IMR-90 (cell line): Measurements from ENCODE around the gene AIP. TPM values are rescaled to one million over a fixed set of nuclear protein-coding genes. Genes with fewer than 3 reads are reported as not detected.

Source experiments
- ATAC-seq: fragments of 200-7000 bp; cut with Tn5 transposase; 2 replicates; pipeline ENCODE4 v1.9.1; 2020; ENCODE audit warnings: low read depth, mild to moderate bottlenecking, moderate library complexity
- BruUV-seq: library from RNA; stranded (reverse); fragments of 400-500 nt; replicated peaks from 2 replicates; lab custom pipeline; 2021; lab: Mats Ljungman, UMichigan
- CTCF ChIA-PET: fragments of 300-600 bp; formaldehyde crosslinking; extraction: SDS; loops from one replicate; lab custom pipeline; 2021; ENCODE audit warnings: antibody characterized with exemption; lab: Yijun Ruan, JAX
- POLR2A ChIA-PET: fragments of 300-600 bp; sonication (Branson Sonifier 250); formaldehyde crosslinking; loops from one replicate; lab custom pipeline; 2022; ENCODE audit warnings: antibody characterized with exemption; ENCODE audit not compliant: unreplicated experiment; lab: Charles Lee
- DNase-seq: peaks from one replicate; pipeline ENCODE4 v3.0.0; 2013
- H2AFZ ChIP-seq: replicated peaks from 2 replicates; pipeline ENCODE3; 2013; ENCODE audit warnings: low read length, mild to moderate bottlenecking; ENCODE audit not compliant: poor library complexity
- H2AK5ac ChIP-seq: 2 replicates; pipeline ENCODE4 v1.6.1; 2013; ENCODE audit warnings: low read depth, low read length, inconsistent platforms
- H2AK9ac ChIP-seq: replicated peaks from 2 replicates; pipeline ENCODE3; 2013; ENCODE audit warnings: mild to moderate bottlenecking, low read depth, low read length, moderate library complexity; ENCODE audit not compliant: poor library complexity
- H2BK120ac ChIP-seq: 2 replicates; pipeline ENCODE4 v1.6.1; 2013; ENCODE audit warnings: low read depth, low read length, inconsistent platforms
- H2BK15ac ChIP-seq: 3 replicates; pipeline ENCODE4 v1.6.1; 2013; ENCODE audit warnings: low read depth, low read length, inconsistent platforms
- H2BK20ac ChIP-seq: 2 replicates; pipeline ENCODE4 v1.6.1; 2013; ENCODE audit warnings: low read depth, mild to moderate bottlenecking, inconsistent platforms, low read length, moderate library complexity
- H2BK5ac ChIP-seq: 2 replicates; pipeline ENCODE4 v1.6.1; 2013; ENCODE audit warnings: mild to moderate bottlenecking, low read depth, low read length, inconsistent platforms; ENCODE audit not compliant: poor library complexity, severe bottlenecking
- H3K14ac ChIP-seq: replicated peaks from 2 replicates; pipeline ENCODE4 v1.6.1; 2013; ENCODE audit warnings: low read depth, low read length, inconsistent platforms
- H3K18ac ChIP-seq: 2 replicates; pipeline ENCODE4 v1.6.1; 2013; ENCODE audit warnings: low read depth, low read length, control low read depth
- H3K23ac ChIP-seq: 2 replicates; pipeline ENCODE4 v1.6.1; 2013; ENCODE audit warnings: low read depth, low read length, inconsistent platforms
- H3K27ac ChIP-seq: 2 replicates; pipeline ENCODE4 v1.5.1; 2013; ENCODE audit warnings: mild to moderate bottlenecking, control low read depth, low read length; ENCODE audit not compliant: insufficient read depth
- H3K27me3 ChIP-seq: 2 replicates; pipeline ENCODE4 v1.6.1; 2013; ENCODE audit warnings: low read length; ENCODE audit not compliant: control insufficient read depth, insufficient read depth
- H3K36me3 ChIP-seq: 2 replicates; pipeline ENCODE4 v1.6.1; 2013; ENCODE audit warnings: low read length, mixed read lengths; ENCODE audit not compliant: control insufficient read depth, insufficient read depth
- H3K4ac ChIP-seq: 2 replicates; pipeline ENCODE4 v1.6.1; 2013; ENCODE audit warnings: low read depth, low read length, inconsistent platforms
- H3K4me1 ChIP-seq: 2 replicates; pipeline ENCODE4 v1.6.1; 2013; ENCODE audit warnings: low read length, mixed read lengths; ENCODE audit not compliant: control insufficient read depth, insufficient read depth
- H3K4me2 ChIP-seq: 2 replicates; pipeline ENCODE4 v1.6.1; 2013; ENCODE audit warnings: low read depth, mild to moderate bottlenecking, control low read depth, low read length, moderate library complexity
- H3K4me3 ChIP-seq: 2 replicates; pipeline ENCODE4 v1.5.1; 2013; ENCODE audit warnings: low read depth, mild to moderate bottlenecking, control low read depth, low read length, moderate library complexity; ENCODE audit not compliant: insufficient read depth
- H3K56ac ChIP-seq: 2 replicates; pipeline ENCODE4 v1.6.1; 2013; ENCODE audit warnings: low read length, inconsistent platforms; ENCODE audit not compliant: insufficient read depth; ENCODE audit errors: extremely low read depth
- H3K79me1 ChIP-seq, 2 experiments: 2 replicates each; pipeline ENCODE4 v1.6.1; 2013; ENCODE audit warnings: low read length in 2 of 2, inconsistent platforms in 1 of 2, low read depth in 1 of 2
- H3K9ac ChIP-seq: 2 replicates; pipeline ENCODE4 v1.6.1; 2013; ENCODE audit warnings: low read depth, low read length, control low read depth
- H3K9me1 ChIP-seq: 2 replicates; pipeline ENCODE4 v1.6.1; 2013; ENCODE audit warnings: low read length, inconsistent platforms; ENCODE audit not compliant: insufficient read depth
- H3K9me3 ChIP-seq: 2 replicates; pipeline ENCODE4 v1.6.1; 2013; ENCODE audit warnings: low read length; ENCODE audit not compliant: control insufficient read depth, insufficient read depth
- H4K20me1 ChIP-seq: 2 replicates; pipeline ENCODE4 v1.6.1; 2013; ENCODE audit warnings: low read length, inconsistent platforms; ENCODE audit not compliant: insufficient read depth
- H4K5ac ChIP-seq: 2 replicates; pipeline ENCODE4 v1.6.1; 2013; ENCODE audit warnings: mild to moderate bottlenecking, low read depth, low read length, control low read depth
- H4K8ac ChIP-seq, 2 experiments: 2 replicates each; pipeline ENCODE4 v1.6.1; 2013; ENCODE audit warnings: low read depth in 2 of 2, low read length in 2 of 2, control low read depth in 1 of 2, inconsistent platforms in 1 of 2
- H4K91ac ChIP-seq: 2 replicates; pipeline ENCODE4 v1.6.1; 2013; ENCODE audit warnings: low read depth, low read length, inconsistent platforms; ENCODE audit not compliant: insufficient read depth
- BHLHE40 ChIP-seq: fragments of 150-350 bp; IDR thresholded peaks from 2 replicates; pipeline ENCODE4 v1.6.1; 2016; ENCODE audit warnings: mild to moderate bottlenecking, low read depth, low read length
- CEBPB ChIP-seq: IDR thresholded peaks from 2 replicates; pipeline ENCODE4 v1.6.1; 2012; ENCODE audit warnings: low read depth, low read length, improper control_type of control experiment
- CHD1 ChIP-seq: IDR thresholded peaks from 2 replicates; pipeline ENCODE4 v1.6.1; 2012; ENCODE audit warnings: low read depth, low read length, improper control_type of control experiment
- ELK1 ChIP-seq: fragments of 150-350 bp; IDR thresholded peaks from 2 replicates; pipeline ENCODE4 v1.6.1; 2016; ENCODE audit warnings: low read depth, mild to moderate bottlenecking, low read length, moderate library complexity, borderline replicate concordance
- FOS ChIP-seq: fragments of 150-350 bp; IDR thresholded peaks from 2 replicates; pipeline ENCODE4 v1.6.1; 2016; ENCODE audit warnings: low read depth, low read length
- MAFK ChIP-seq: IDR thresholded peaks from 2 replicates; pipeline ENCODE4 v1.6.1; 2012; ENCODE audit warnings: low read depth, low read length, improper control_type of control experiment
- MAZ ChIP-seq: IDR thresholded peaks from 2 replicates; pipeline ENCODE4 v1.6.1; 2012; ENCODE audit warnings: low read depth, mild to moderate bottlenecking, low read length, improper control_type of control experiment, moderate library complexity, borderline replicate concordance
- MXI1 ChIP-seq: IDR thresholded peaks from 2 replicates; pipeline ENCODE4 v1.6.1; 2012; ENCODE audit warnings: low read depth, mild to moderate bottlenecking, low read length, moderate library complexity, borderline replicate concordance
- NFE2L2 ChIP-seq: fragments of 150-350 bp; IDR thresholded peaks from 2 replicates; pipeline ENCODE4 v1.6.1; 2016; ENCODE audit warnings: low read depth, mild to moderate bottlenecking, low read length
- POLR2A ChIP-seq: IDR thresholded peaks from 2 replicates; pipeline ENCODE4 v1.6.1; 2012; ENCODE audit warnings: mild to moderate bottlenecking, low read depth, low read length
- RAD21 ChIP-seq: IDR thresholded peaks from 2 replicates; pipeline ENCODE4 v1.6.1; 2012; ENCODE audit warnings: low read length, improper control_type of control experiment
- RCOR1 ChIP-seq: IDR thresholded peaks from 2 replicates; pipeline ENCODE4 v1.6.1; 2012; ENCODE audit warnings: mild to moderate bottlenecking, low read length, improper control_type of control experiment; ENCODE audit not compliant: insufficient replicate concordance
- SMC3 ChIP-seq: fragments of 150-350 bp; IDR thresholded peaks from 2 replicates; pipeline ENCODE4 v1.6.1; 2016; ENCODE audit warnings: low read depth, mild to moderate bottlenecking, antibody characterized with exemption, low read length, moderate library complexity
- USF2 ChIP-seq: fragments of 150-350 bp; IDR thresholded peaks from 2 replicates; pipeline ENCODE4 v1.6.1; 2017; ENCODE audit warnings: mild to moderate bottlenecking, antibody characterized with exemption, low read length, low read depth
- WGBS, 2 experiments: methylation state at CpG; one replicate each; pipeline versions ENCODE4 v1.1.5 to v1.1.7; 2013; ENCODE audit warnings: missing lambda C conversion rate in 2 of 2; ENCODE audit not compliant: insufficient read length in 1 of 2; ENCODE audit errors: extremely low coverage in 2 of 2; 5-methylcytosine and 5-hydroxymethylcytosine counted together
- dilution Hi-C: fragments of 300-500 bp; cut with HindIII; formaldehyde crosslinking; loops from one replicate; pipeline ENCODE4 v1.14.3; 2018; ENCODE audit warnings: low sequenced_read_pairs; ENCODE audit not compliant: unreplicated experiment
- in situ Hi-C: fragments of 300-500 bp; cut with MboI; formaldehyde crosslinking; loops from 3 replicates; pipeline ENCODE4 v1.14.3; 2019; ENCODE audit warnings: low sequenced_read_pairs, inconsistent platforms, mixed read lengths
- intact Hi-C: fragments of 100-400 bp; cut with micrococcal nuclease; formaldehyde crosslinking; loops from 2 replicates; pipeline ENCODE4 v1.10.0; 2022
- polyA plus RNA-seq, 3 experiments: library from polyadenylated mRNA; depleted of rRNA; stranded (reverse); fragments of >200 nt; gene quantifications; 2 replicates each; pipeline ENCODE4 v1.2.3, GENCODE V29; 2012; ENCODE audit warnings: low replicate concordance in 1 of 3
- total RNA-seq: library from RNA; depleted of rRNA; stranded (reverse); fragments of >200 nt; gene quantifications from 2 replicates; pipeline ENCODE4 v1.2.3, GENCODE V29; 2012
- TF ChIP-seq, protein P1 (sequence below): conservative IDR thresholded peaks from 2 replicates; pipeline ENCODE4 v1.5.1; 2012; ENCODE audit warnings: mild to moderate bottlenecking, low read depth, low read length, improper control_type of control experiment

AIP gene
- total and polyA plus RNA-seq, 2 of the 4 experiments (the other 2 are of a cell fraction), result 95.5 to 122 TPM

DNA sequence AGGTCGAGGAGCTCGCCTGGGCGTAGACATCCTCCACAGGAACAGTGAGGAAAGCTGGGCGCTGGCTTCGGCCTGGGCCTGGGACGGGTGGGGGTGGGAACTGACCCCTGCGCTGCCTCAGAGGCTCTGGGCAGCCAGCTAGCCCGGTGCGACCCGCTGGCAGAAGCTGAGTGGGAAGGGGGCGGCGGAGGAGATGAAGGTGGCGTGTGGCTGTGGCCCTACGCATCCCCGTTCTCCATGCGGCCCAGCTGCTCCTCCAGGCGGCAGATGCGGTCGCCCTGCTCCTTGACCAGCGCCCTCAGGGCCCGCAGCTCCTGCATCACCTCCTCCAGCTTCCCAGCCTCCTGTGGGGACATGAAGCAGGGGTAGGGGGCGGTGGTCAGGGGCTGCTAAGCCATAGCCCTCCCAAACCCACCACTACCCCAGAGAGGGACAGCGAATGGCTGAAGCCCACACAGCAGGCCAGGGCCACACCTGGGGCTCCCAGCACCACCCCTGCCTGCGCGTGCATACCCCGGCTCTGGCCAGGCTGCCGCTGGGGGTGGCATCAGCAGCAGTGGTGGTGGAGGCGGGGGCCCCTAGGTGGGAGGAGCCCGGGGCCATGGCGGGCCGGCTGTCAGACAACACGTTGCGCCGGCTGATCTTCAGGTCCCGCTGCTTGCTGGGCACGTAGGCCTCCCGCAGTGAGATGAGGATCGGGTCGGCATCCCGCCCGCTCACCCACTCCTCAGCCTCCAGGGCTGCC, 44.5 kb upstream of the AIP start:
- no peak overlapping the region for H4K8ac ChIP-seq
- peaks cover 2% of the 10 kb centered on the region; the same call in 1 of the 2 replicates for H3K4me1 ChIP-seq
- H2AK5ac ChIP-seq, result no peak overlapping the region
- H3K4me2 ChIP-seq, result no peak overlapping the region
- in situ Hi-C loops (no loop called here), intact Hi-C loops (no loop called here), dilution Hi-C loops (no loop called here)
- no peak overlapping the region for H4K5ac ChIP-seq
- no peak overlapping the region for H2BK5ac ChIP-seq
- no peak overlapping the region for H2AK9ac ChIP-seq
- H3K14ac ChIP-seq, result no peak overlapping the region
- H2BK15ac ChIP-seq, result no peak overlapping the region
- H2AFZ ChIP-seq, result no peak overlapping the region
- peaks cover 8% of the 10 kb centered on the region for H4K20me1 ChIP-seq
- no peak overlapping the region for H3K4ac ChIP-seq
- H3K9me3 ChIP-seq, result no peaks in the 10 kb centered on the region
- H3K4me3 ChIP-seq, result no peak overlapping the region
- WGBS, 2 experiments, result 88% methylated on average over 8 of the region's 41 CpGs; no CpG with 5 or more reads in 1 of the 2 experiments
- H2BK120ac ChIP-seq, result no peak overlapping the region
- peaks cover 8% of the 10 kb centered on the region; the same call in 1 of the 2 replicates for H3K9me1 ChIP-seq
- no TSS peak for BruUV-seq
- ATAC-seq (no peak), DNase-seq (no peak)
- peaks cover 8 to 26% of the 10 kb centered on the region in 2 experiments for H3K79me1 ChIP-seq
- ChIA-PET POLR2A (interaction anchor here (0.5 kb wide), 1 partner anchor 31 kb away, joined by 12 read pairs; no protein-coding TSS in a partner anchor), CTCF (no interaction called here)
- H3K27ac ChIP-seq, result no peak overlapping the region
- peaks cover 55% of the 10 kb centered on the region for H3K36me3 ChIP-seq
- no peak overlapping the region for H3K9ac ChIP-seq
- H2BK20ac ChIP-seq, result no peak overlapping the region
- H3K56ac ChIP-seq, result no peak overlapping the region
- no peak overlapping the region for H3K23ac ChIP-seq
- H4K91ac ChIP-seq, result no peak overlapping the region
- no peaks in the 10 kb centered on the region for H3K27me3 ChIP-seq
- no peak overlapping the region for H3K18ac ChIP-seq
- no peak for TF ChIP-seq RAD21
- no peak for TF ChIP-seq NFE2L2
- no peak for TF ChIP-seq MAFK
- no peak for TF ChIP-seq MAZ
- no peak for TF ChIP-seq ELK1
- no peak for TF ChIP-seq USF2
- no peak for TF ChIP-seq MXI1
- TF ChIP-seq, protein P1, sequence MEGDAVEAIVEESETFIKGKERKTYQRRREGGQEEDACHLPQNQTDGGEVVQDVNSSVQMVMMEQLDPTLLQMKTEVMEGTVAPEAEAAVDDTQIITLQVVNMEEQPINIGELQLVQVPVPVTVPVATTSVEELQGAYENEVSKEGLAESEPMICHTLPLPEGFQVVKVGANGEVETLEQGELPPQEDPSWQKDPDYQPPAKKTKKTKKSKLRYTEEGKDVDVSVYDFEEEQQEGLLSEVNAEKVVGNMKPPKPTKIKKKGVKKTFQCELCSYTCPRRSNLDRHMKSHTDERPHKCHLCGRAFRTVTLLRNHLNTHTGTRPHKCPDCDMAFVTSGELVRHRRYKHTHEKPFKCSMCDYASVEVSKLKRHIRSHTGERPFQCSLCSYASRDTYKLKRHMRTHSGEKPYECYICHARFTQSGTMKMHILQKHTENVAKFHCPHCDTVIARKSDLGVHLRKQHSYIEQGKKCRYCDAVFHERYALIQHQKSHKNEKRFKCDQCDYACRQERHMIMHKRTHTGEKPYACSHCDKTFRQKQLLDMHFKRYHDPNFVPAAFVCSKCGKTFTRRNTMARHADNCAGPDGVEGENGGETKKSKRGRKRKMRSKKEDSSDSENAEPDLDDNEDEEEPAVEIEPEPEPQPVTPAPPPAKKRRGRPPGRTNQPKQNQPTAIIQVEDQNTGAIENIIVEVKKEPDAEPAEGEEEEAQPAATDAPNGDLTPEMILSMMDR, result no peak
- no peak for TF ChIP-seq FOS
- TF ChIP-seq CHD1, result no peak
- TF ChIP-seq RCOR1, result no peak
- no peak for TF ChIP-seq CEBPB
- no peak for TF ChIP-seq BHLHE40
- no peak for TF ChIP-seq SMC3
- TF ChIP-seq POLR2A, result no peak
